Dendritic cell treated with granulocyte-macrophage colony-stimulating factor and Interleukin-4, amounts not matched to agents 40 ng/mL and 50 ng/mL, for 4 days (primary cell): ENCODE data around the gene TRIM24.
"Not testable (repeated sequence)": the region's sequence is repeated elsewhere in the genome, so short reads cannot be mapped to it uniquely, and the experiment has no call there.

ENCODE experiments used
- H3K27ac Mint-ChIP-seq: one replicate; pipeline ENCODE4 v1.8.0; 2022; ENCODE audit warnings: mild to moderate bottlenecking, mixed read lengths
- H3K27me3 Mint-ChIP-seq: one replicate; pipeline ENCODE4 v1.8.0; 2022; ENCODE audit warnings: mild to moderate bottlenecking, mixed read lengths
- H3K36me3 Mint-ChIP-seq: one replicate; pipeline ENCODE4 v1.8.0; 2022; ENCODE audit warnings: low read depth, mixed read lengths
- H3K4me1 Mint-ChIP-seq: one replicate; pipeline ENCODE4 v1.8.0; 2022; ENCODE audit warnings: low read depth, mixed read lengths
- H3K4me3 Mint-ChIP-seq: one replicate; pipeline ENCODE4 v1.8.0; 2022; ENCODE audit warnings: mild to moderate bottlenecking, moderate library complexity, mixed read lengths
- H3K9me3 Mint-ChIP-seq: one replicate; pipeline ENCODE4 v1.8.0; 2022; ENCODE audit warnings: mixed read lengths
- intact Hi-C: fragments of 100-400 bp; cut with micrococcal nuclease; formaldehyde crosslinking; loops from one replicate; pipeline ENCODE4 v1.15.0; 2022

Gene TRIM24

GRCh38 chr7:138470391-138471157 is 10.5 kb downstream of the TRIM24 start:
- intact Hi-C loops: no loop called here
- Mint-ChIP-seq H3K27me3 (no peaks in the 10 kb centered on the region), H3K4me3 (no peak overlapping the region), H3K27ac (no peak overlapping the region), H3K36me3 (peaks cover 5% of the 10 kb centered on the region), H3K4me1 (peaks cover 40% of the 10 kb centered on the region), H3K9me3 (no peaks in the 10 kb centered on the region)

GRCh38 chr7:138472292-138473079 is 12.4 kb downstream of the TRIM24 start:
- H3K9me3 Mint-ChIP-seq: no peaks in the 10 kb centered on the region
- peaks cover 39% of the 10 kb centered on the region for H3K4me1 Mint-ChIP-seq
- peaks cover 5% of the 10 kb centered on the region for H3K36me3 Mint-ChIP-seq
- H3K27me3 Mint-ChIP-seq: no peaks in the 10 kb centered on the region
- no peak overlapping the region for H3K27ac Mint-ChIP-seq
- intact Hi-C loops: no loop called here
- H3K4me3 Mint-ChIP-seq: no peak overlapping the region

- Mint-ChIP-seq H3K9me3 (no peaks in the 10 kb centered on the region), H3K27me3 (no peaks in the 10 kb centered on the region), H3K4me3 (no peak overlapping the region), H3K27ac (no peak overlapping the region), H3K36me3 (no peaks in the 10 kb centered on the region), H3K4me1 (peaks cover 46% of the 10 kb centered on the region)
- intact Hi-C loops: no loop called here
These were observed 15.3 kb downstream of the TRIM24 start for GRCh38 chr7:138475377-138475776.

- no peak overlapping the region for H3K27ac Mint-ChIP-seq
- H3K9me3 Mint-ChIP-seq: no peaks in the 10 kb centered on the region
- H3K4me3 Mint-ChIP-seq: no peak overlapping the region
- intact Hi-C loops: no loop called here
- no peaks in the 10 kb centered on the region for H3K36me3 Mint-ChIP-seq
- H3K4me1 Mint-ChIP-seq: peaks cover 52% of the 10 kb centered on the region
- no peaks in the 10 kb centered on the region for H3K27me3 Mint-ChIP-seq
These were observed 17.1 kb downstream of the TRIM24 start for GRCh38 chr7:138477081-138477578.

- intact Hi-C loops: no loop called here
- no peaks in the 10 kb centered on the region for H3K9me3 Mint-ChIP-seq
- no peak overlapping the region for H3K4me3 Mint-ChIP-seq
- no peaks in the 10 kb centered on the region for H3K27me3 Mint-ChIP-seq
- H3K4me1 Mint-ChIP-seq: peaks cover 51% of the 10 kb centered on the region
- H3K27ac Mint-ChIP-seq: no peak overlapping the region
- H3K36me3 Mint-ChIP-seq: no peaks in the 10 kb centered on the region
These were observed 17.5 kb downstream of the TRIM24 start for GRCh38 chr7:138477581-138477980.

- Mint-ChIP-seq H3K27me3 (no peaks in the 10 kb centered on the region), H3K4me3 (no peak overlapping the region), H3K27ac (no peak overlapping the region), H3K9me3 (no peaks in the 10 kb centered on the region), H3K36me3 (no peaks in the 10 kb centered on the region), H3K4me1 (peaks cover 53% of the 10 kb centered on the region)
- intact Hi-C loops: no loop called here
These were observed 18.4 kb downstream of the TRIM24 start for GRCh38 chr7:138478499-138478908.

- peaks cover 47% of the 10 kb centered on the region for H3K4me1 Mint-ChIP-seq
- H3K4me3 Mint-ChIP-seq: no peak overlapping the region
- no peaks in the 10 kb centered on the region for H3K36me3 Mint-ChIP-seq
- H3K27ac Mint-ChIP-seq: no peak overlapping the region
- no peaks in the 10 kb centered on the region for H3K9me3 Mint-ChIP-seq
- intact Hi-C loops: no loop called here
- H3K27me3 Mint-ChIP-seq: no peaks in the 10 kb centered on the region
These were observed 20.5 kb downstream of the TRIM24 start for GRCh38 chr7:138480527-138480926.

- H3K4me1 Mint-ChIP-seq: peaks cover 43% of the 10 kb centered on the region
- intact Hi-C loops: no loop called here
- no peaks in the 10 kb centered on the region for H3K36me3 Mint-ChIP-seq
- no peak overlapping the region for H3K4me3 Mint-ChIP-seq
- peak overlapping the region; percentile 25 for H3K27ac Mint-ChIP-seq
- H3K9me3 Mint-ChIP-seq: no peaks in the 10 kb centered on the region
- H3K27me3 Mint-ChIP-seq: no peaks in the 10 kb centered on the region
These were observed 21.7 kb downstream of the TRIM24 start for GRCh38 chr7:138481447-138482380.

GRCh38 chr7:138483531-138483930 is 23.5 kb downstream of the TRIM24 start:
- no peaks in the 10 kb centered on the region for H3K27me3 Mint-ChIP-seq
- intact Hi-C loops: no loop called here
- no peaks in the 10 kb centered on the region for H3K36me3 Mint-ChIP-seq
- H3K9me3 Mint-ChIP-seq: no peaks in the 10 kb centered on the region
- H3K27ac Mint-ChIP-seq: peak overlapping the region; percentile 14
- H3K4me3 Mint-ChIP-seq: no peak overlapping the region
- peaks cover 50% of the 10 kb centered on the region for H3K4me1 Mint-ChIP-seq

- H3K4me3 Mint-ChIP-seq, H3K36me3 Mint-ChIP-seq, intact Hi-C loops, H3K27me3 Mint-ChIP-seq, H3K9me3 Mint-ChIP-seq, H3K27ac Mint-ChIP-seq: not testable (repeated sequence)
- peaks cover 53% of the 10 kb centered on the region for H3K4me1 Mint-ChIP-seq
These were observed 25.4 kb downstream of the TRIM24 start for GRCh38 chr7:138485508-138485907.

- intact Hi-C loops, H3K9me3 Mint-ChIP-seq, H3K27ac Mint-ChIP-seq, H3K27me3 Mint-ChIP-seq, H3K4me3 Mint-ChIP-seq, H3K36me3 Mint-ChIP-seq: not testable (repeated sequence)
- peaks cover 51% of the 10 kb centered on the region for H3K4me1 Mint-ChIP-seq
These were observed 29.1 kb downstream of the TRIM24 start for GRCh38 chr7:138489139-138489538.

- no peaks in the 10 kb centered on the region for H3K27me3 Mint-ChIP-seq
- intact Hi-C loops: no loop called here
- no peaks in the 10 kb centered on the region for H3K9me3 Mint-ChIP-seq
- H3K36me3 Mint-ChIP-seq: peaks cover 9% of the 10 kb centered on the region
- no peak overlapping the region for H3K4me3 Mint-ChIP-seq
- H3K27ac Mint-ChIP-seq: no peak overlapping the region
- peaks cover 56% of the 10 kb centered on the region for H3K4me1 Mint-ChIP-seq
These were observed 31.7 kb downstream of the TRIM24 start for GRCh38 chr7:138491612-138492386.

- no peaks in the 10 kb centered on the region for H3K27me3 Mint-ChIP-seq
- H3K4me3 Mint-ChIP-seq: no peak overlapping the region
- H3K4me1 Mint-ChIP-seq: peaks cover 53% of the 10 kb centered on the region
- intact Hi-C loops: no loop called here
- H3K9me3 Mint-ChIP-seq: no peaks in the 10 kb centered on the region
- H3K27ac Mint-ChIP-seq: no peak overlapping the region
- H3K36me3 Mint-ChIP-seq: peaks cover 12% of the 10 kb centered on the region
These were observed 32.4 kb downstream of the TRIM24 start for GRCh38 chr7:138492423-138492822.
